Kidney (tissue), 14 donors: ENCODE measurements around the gene SLC23A3. TPM values are rescaled to one million over a fixed set of nuclear protein-coding genes. Genes with fewer than 3 reads are reported as not detected.

Experiments used
- DNase-seq, 5 donors: peaks; one replicate each; pipeline ENCODE4 v3.0.0-alpha.2; 2013 to 2020
- FAIRE-seq: peaks from 2 replicates; lab custom pipeline; 2012; peaks lifted over from hg19 to GRCh38; lab: Jason Lieb, UNC
- H3K27ac ChIP-seq, 2 donors: one replicate each; pipeline ENCODE4 v1.7.0; 2013; ENCODE audit warnings: low read depth in 2 of 2, low read length in 2 of 2, inconsistent platforms in 1 of 2
- H3K27me3 ChIP-seq: one replicate; pipeline ENCODE4 v1.7.1; 2013; ENCODE audit warnings: low read length, inconsistent platforms; ENCODE audit not compliant: control insufficient read depth, insufficient read depth
- H3K36me3 ChIP-seq, 3 donors: one replicate each; pipeline versions ENCODE4 v1.7.0 to v1.7.1; 2013; ENCODE audit warnings: low read length in 3 of 3, control low read depth in 1 of 3, inconsistent platforms in 1 of 3; ENCODE audit not compliant: insufficient read depth in 3 of 3, control insufficient read depth in 2 of 3
- H3K4me1 ChIP-seq, 3 donors: one replicate each; pipeline versions ENCODE4 v1.7.0 to v1.7.1; 2013; ENCODE audit warnings: low read length in 3 of 3, inconsistent platforms in 1 of 3, low read depth in 1 of 3; ENCODE audit not compliant: control insufficient read depth in 2 of 3, insufficient read depth in 2 of 3
- H3K4me3 ChIP-seq, 3 donors: one replicate each; pipeline versions ENCODE4 v1.7.0 to v1.8.1; 2013; ENCODE audit warnings: low read length in 3 of 3, control low read depth in 1 of 3, inconsistent platforms in 1 of 3
- H3K9ac ChIP-seq, 3 donors: one replicate each; pipeline versions ENCODE4 v1.7.0 to v1.7.1; 2013; ENCODE audit warnings: low read length in 3 of 3, control low read depth in 1 of 3, inconsistent platforms in 1 of 3
- H3K9me3 ChIP-seq, 3 donors: one replicate each; pipeline versions ENCODE4 v1.7.0 to v1.7.1; 2013; ENCODE audit warnings: low read length in 3 of 3, control low read depth in 1 of 3, inconsistent platforms in 1 of 3; ENCODE audit not compliant: control insufficient read depth in 2 of 3, insufficient read depth in 1 of 3
- intact Hi-C: fragments of 100-400 bp; cut with DNase I; formaldehyde crosslinking; loops from one replicate; pipeline ENCODE4 v1.11.1; 2022
- polyA plus RNA-seq: library from polyadenylated mRNA; stranded (reverse); fragments of 350-450 nt; fragmentation: Illumina TruSeq; extraction: RNeasy Lipid Tissue Mini Kit (QIAGEN cat#74804); gene quantifications from one replicate; pipeline ENCODE4 v1.2.3, GENCODE V29; 2014; ENCODE audit warnings: low read depth, low replicate concordance; ENCODE audit not compliant: insufficient read depth
- total RNA-seq: library from RNA; stranded (reverse); fragmentation: NEBNext Ultra II Directional; extraction: Animal tissue kit (Norgen Biotek cat#: 25700); gene quantifications from one replicate; pipeline ENCODE4 v1.2.1, GENCODE V29; 2021
- TF ChIP-seq, protein P1 (sequence below): IDR thresholded peaks from 3 replicates; pipeline ENCODE4 v1.5.1; 2012; ENCODE audit warnings: mild to moderate bottlenecking, moderate library complexity, borderline replicate concordance; ENCODE audit not compliant: insufficient read depth; ENCODE audit errors: extremely low read depth
- donor health status: control.
- donor health status: control.
- donor health status: control.
- donor health status: control.
- donor health status: control.
- donor health status: DM: yes; HTN: yes; CAD: no.
- donor health status: Normal renal cell carcinoma (clear cell type).

The SLC23A3 gene
- total and polyA plus RNA-seq, 2 donors from 2014 or later, result 2.8 to 10.9 TPM

DNA sequence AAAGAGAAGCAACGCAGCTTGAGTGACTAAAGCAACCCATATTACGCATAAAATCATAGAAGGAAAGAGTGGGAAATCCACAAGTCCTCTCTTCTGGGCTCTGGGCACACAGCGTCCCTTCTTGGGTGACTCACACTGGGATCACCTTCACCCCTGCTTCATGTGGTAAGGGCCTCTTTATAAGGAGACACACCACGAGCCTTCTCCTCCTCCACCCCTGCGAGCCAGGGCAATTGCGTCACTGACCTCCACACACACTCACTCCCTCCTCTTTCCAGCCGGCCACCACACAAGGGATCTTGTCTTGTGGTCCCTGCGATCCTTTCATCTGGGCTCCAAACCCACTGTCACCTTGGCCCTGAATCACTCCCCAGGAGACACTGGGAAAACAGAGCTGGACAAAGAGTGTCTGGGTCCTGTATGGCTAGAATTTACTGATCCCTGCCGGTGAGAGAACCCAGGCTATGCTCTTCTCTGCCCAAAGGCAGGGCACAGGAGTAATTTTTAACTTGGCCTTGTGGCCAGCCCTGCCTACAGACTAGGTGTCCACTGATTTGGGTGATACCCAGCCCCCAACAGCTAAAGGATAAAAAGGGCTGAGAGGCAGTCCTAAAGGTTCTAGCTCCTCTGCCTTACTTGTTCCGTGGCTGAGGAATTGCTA, 44.5 kb downstream of the SLC23A3 start:
- no peaks in the 10 kb centered on the region for H3K9me3 ChIP-seq
- H3K4me1 ChIP-seq, result peaks cover 0 to 42% (median 30%) of the 10 kb centered on the region in 3 donors
- H3K27me3 ChIP-seq, result no peaks in the 10 kb centered on the region
- DNase-seq (peak in 1 of 5 donors; percentile 88), FAIRE-seq (no peak)
- peak overlapping the region in 2 of 3 donors; percentile 32 to 36 for H3K4me3 ChIP-seq
- intact Hi-C loops, result no loop called here
- H3K36me3 ChIP-seq, result no peaks in the 10 kb centered on the region
- TF ChIP-seq, protein P1, sequence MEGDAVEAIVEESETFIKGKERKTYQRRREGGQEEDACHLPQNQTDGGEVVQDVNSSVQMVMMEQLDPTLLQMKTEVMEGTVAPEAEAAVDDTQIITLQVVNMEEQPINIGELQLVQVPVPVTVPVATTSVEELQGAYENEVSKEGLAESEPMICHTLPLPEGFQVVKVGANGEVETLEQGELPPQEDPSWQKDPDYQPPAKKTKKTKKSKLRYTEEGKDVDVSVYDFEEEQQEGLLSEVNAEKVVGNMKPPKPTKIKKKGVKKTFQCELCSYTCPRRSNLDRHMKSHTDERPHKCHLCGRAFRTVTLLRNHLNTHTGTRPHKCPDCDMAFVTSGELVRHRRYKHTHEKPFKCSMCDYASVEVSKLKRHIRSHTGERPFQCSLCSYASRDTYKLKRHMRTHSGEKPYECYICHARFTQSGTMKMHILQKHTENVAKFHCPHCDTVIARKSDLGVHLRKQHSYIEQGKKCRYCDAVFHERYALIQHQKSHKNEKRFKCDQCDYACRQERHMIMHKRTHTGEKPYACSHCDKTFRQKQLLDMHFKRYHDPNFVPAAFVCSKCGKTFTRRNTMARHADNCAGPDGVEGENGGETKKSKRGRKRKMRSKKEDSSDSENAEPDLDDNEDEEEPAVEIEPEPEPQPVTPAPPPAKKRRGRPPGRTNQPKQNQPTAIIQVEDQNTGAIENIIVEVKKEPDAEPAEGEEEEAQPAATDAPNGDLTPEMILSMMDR, result no peak
- no peak overlapping the region for H3K9ac ChIP-seq
- H3K27ac ChIP-seq, result peak overlapping the region; percentile 74 to 76

DNA sequence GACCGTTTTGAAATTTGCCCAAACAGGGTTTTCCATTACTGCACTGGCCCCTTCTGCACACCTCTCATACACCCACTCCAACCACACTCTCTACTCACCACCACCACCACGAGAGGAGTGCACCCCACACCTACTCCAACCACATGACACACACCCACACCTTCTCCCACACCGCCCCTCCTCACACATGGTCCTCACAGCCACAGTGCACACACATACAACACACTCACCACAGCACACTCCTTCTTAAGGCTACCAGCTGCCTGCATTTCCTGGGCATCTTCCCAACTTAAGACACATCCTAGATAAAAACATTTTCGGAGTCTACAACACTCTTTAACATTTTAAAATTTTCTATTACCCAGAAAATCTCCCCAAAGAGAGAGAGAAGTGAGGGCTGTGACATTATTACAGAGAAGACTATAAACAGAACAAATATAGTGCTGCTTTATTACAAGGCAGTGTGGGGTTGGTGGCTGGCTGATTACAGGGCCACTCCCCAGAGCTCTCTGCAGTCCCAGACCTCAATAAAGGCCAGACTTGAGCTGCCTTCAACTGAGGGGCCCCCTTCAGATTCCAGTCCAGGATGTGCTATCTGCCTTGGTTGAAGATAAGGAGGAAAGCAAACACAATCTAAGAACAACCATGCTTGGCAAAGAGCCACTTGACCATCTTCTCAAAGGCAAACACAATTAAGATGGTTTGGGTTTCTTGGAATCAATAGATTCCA, 45.3 kb downstream of the SLC23A3 start:
- Histone ChIP-seq H3K9me3 (no peaks in the 10 kb centered on the region), H3K4me1 (peaks cover 0 to 42% (median 30%) of the 10 kb centered on the region in 3 donors), H3K27me3 (no peaks in the 10 kb centered on the region), H3K36me3 (no peaks in the 10 kb centered on the region), H3K9ac (no peak overlapping the region), H3K4me3 (peak overlapping the region in 2 of 3 donors; percentile 32 to 40), H3K27ac (peak overlapping the region; percentile 65 to 76)
- DNase-seq (no peak), FAIRE-seq (no peak)
- TF ChIP-seq, protein P1, result no peak
- intact Hi-C loops, result no loop called here

DNA sequence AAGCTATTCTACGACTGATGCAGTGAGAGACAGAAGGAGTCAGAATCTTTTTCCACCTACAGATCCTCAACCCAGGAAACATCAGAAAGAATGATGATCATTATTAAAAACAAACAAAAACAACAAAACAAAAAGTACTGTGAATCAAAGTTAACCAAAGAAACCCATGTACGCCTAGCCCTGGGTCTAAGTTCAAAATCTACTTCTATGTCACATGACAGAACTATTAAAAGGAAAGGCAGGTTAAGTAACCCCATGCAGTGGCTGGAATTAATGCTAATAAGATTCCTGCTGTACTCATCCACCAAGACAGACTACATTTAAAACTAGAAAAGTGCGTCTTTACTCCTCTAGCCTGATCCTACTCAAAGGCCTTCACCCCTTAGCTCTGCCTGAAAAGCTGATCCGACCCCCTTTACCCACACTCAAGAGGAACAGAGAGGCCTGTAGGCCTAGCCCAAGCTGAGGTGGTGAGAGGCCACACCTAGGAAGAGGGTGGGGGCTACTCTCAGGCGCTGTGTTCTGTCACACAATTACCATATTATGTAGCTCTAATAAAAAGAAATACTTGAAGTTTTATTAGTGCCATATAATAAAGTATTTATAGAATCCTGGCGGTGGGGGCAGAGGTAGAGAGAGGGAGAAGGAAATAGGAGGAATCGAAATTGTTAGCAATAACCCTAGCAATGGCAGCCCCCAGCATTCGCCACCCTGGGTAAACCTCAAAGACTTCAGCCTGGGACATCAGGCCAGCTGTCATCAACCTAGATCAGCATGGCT, 46.3 kb downstream of the SLC23A3 start:
- intact Hi-C loops, result no loop called here
- no peak for DNase-seq
- no peaks in the 10 kb centered on the region for H3K27me3 ChIP-seq
- H3K9ac ChIP-seq, result no peak overlapping the region
- peaks cover 0 to 42% (median 30%) of the 10 kb centered on the region in 3 donors for H3K4me1 ChIP-seq
- H3K27ac ChIP-seq, result peak overlapping the region; percentile 66 to 83
- H3K4me3 ChIP-seq, result peak overlapping the region in 2 of 3 donors; percentile 32 to 40
- no peak for FAIRE-seq
- no peaks in the 10 kb centered on the region for H3K36me3 ChIP-seq
- no peaks in the 10 kb centered on the region for H3K9me3 ChIP-seq
- TF ChIP-seq, protein P1, result no peak
